ENCODE measurements around the gene HYDIN.

Gene HYDIN

GRCh38 chr16:70788668-70789594 lies 441.6 kb downstream of the HYDIN start:
- no peak for TF ChIP-seq CTCF (conservative IDR thresholded peaks at IDR 0.05)
- peak overlapping the region; percentile 14 for H3K27ac ChIP-seq

GRCh38 chr16:70786020-70786755 lies 444.3 kb downstream of the HYDIN start:
- TF ChIP-seq CTCF (conservative IDR thresholded peaks at IDR 0.05), result no peak
- no peak overlapping the region for H3K27ac ChIP-seq

- no peak for TF ChIP-seq CTCF (conservative IDR thresholded peaks at IDR 0.05)
- H3K27ac ChIP-seq, result no peak overlapping the region
These were observed 445.6 kb downstream of the HYDIN start for GRCh38 chr16:70784692-70785555.

GRCh38 chr16:70782237-70782636 lies 448.3 kb downstream of the HYDIN start:
- no peak overlapping the region for H3K27ac ChIP-seq
- TF ChIP-seq CTCF (conservative IDR thresholded peaks at IDR 0.05), result no peak

- H3K27ac ChIP-seq, result no peak overlapping the region
- TF ChIP-seq CTCF (conservative IDR thresholded peaks at IDR 0.05), result no peak
These were observed 448.7 kb downstream of the HYDIN start for GRCh38 chr16:70781800-70782199.

GRCh38 chr16:70780546-70780945 lies 450.0 kb downstream of the HYDIN start:
- TF ChIP-seq CTCF (conservative IDR thresholded peaks at IDR 0.05), result no peak
- H3K27ac ChIP-seq, result no peak overlapping the region
